Stimulated activated CD4-positive, alpha-beta T cell treated with anti-CD3 and anti-CD28 coated beads, Interleukin-4, amount 100 ng/mL, for 4 hours (primary cell): ENCODE measurements around the gene CDK5RAP1.

Source experiments
- DNase-seq, 2 experiments: peaks; one replicate each; pipeline ENCODE4 v3.0.0-alpha.2; 2020

CDK5RAP1 gene

DNA sequence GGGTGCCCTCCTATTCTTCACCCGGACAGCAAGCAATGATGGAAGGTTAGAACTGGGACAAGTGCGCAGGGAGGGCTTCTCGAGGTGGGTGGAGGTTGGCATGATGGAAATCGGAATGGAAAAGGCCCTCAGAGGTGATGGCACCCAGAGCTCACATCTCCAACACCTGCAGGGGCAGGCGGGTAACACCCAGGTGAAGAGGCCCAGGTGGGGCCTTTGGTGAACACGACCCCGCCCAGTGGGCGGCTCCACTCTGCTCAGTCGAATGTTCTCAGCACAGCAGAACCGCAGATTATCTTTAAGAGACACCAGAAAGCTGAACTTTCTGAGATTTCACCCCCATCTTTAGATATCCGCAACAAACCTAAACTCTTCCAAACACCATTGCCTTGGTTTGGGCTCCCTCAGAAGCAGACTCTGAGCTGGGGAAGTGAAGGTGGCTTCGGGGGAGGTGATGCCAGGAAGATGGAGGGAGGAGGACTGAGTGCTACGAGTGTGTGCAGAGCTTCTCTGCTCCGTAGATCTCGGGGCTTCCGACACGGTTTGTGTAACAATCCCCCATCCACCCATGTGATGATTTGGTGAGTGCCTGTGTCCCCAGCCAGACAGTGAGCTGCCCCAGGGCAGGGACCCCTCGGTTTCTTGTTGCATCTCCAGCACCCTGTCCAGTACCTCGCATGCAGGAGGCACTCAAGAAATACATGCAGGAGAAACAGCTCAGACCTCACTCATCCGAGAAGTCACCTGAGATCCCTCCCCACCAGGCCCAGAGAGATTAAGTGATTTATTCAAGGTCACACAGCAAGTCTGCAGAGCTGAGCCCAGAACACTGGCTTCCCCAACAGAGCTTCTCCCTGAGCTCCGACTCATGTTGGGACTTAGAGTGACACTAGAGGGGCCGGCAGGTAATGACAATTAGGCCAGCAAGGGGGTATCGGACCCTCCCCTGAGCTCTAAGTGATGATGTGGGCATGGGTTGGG lies 72.9 kb downstream of the CDK5RAP1 start:
- DNase-seq: no peak

GRCh38 chr20:33325350-33325749 lies 76.0 kb downstream of the CDK5RAP1 start:
- no peak for DNase-seq

DNA sequence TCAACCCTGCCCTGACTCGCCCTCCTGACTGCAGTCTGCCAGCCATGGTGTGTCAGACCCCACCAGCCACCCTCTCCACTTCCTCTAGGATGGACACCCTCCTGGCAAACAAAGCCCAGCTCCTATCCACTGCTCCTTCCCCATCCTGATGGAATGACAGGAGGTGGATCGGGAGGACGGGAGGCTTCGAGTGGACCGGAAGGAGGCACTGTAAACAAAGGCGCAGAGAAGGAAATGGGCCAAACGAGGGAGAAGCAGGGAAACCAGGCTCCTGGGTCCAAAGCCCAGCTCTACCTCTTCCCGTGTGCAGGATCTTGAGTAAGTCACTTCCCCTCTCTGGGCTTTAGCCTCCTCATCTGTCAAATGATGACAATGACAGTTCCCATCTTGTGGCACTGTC lies 78.1 kb downstream of the CDK5RAP1 start:
- no peak for DNase-seq

- DNase-seq: no peak
Observed at GRCh38 chr20:33322456-33322855, 78.9 kb downstream of the CDK5RAP1 start.

GRCh38 chr20:33320006-33320405 lies 81.3 kb downstream of the CDK5RAP1 start:
- DNase-seq: no peak

- DNase-seq: no peak
Observed at GRCh38 chr20:33318096-33318429, 83.3 kb downstream of the CDK5RAP1 start.

DNA sequence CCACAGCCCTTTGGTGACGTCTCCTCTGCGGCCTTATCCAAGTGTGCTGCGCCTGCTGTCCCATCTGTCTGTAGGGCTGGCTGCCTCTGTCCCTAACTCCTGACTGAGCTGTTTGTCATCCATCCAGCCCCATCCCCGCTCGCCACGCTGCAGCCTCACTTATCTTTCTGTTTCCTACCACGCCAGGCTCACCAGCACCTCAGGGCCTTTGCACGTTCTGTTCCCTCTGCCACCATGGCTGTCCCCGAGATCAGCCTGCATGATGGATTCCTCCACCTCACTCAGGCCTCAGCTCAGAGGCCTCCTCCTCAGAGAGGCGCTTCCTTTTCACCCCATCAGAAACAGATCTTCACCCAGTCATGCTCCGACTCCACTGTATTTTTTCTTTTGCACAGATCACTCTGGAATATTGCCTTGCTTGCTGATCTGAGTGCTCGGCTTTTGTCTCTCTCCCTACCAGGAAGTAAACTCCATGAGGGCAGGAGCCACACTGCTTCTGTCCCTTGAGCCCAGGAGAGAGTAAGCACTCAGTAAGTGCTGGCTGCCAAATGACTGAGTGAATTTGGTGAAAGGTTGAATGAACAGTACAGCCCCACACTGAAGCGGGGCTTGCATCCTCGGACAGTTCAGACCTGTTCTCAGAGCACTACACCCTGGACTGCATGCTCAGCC lies 83.8 kb downstream of the CDK5RAP1 start:
- DNase-seq: no peak

DNA sequence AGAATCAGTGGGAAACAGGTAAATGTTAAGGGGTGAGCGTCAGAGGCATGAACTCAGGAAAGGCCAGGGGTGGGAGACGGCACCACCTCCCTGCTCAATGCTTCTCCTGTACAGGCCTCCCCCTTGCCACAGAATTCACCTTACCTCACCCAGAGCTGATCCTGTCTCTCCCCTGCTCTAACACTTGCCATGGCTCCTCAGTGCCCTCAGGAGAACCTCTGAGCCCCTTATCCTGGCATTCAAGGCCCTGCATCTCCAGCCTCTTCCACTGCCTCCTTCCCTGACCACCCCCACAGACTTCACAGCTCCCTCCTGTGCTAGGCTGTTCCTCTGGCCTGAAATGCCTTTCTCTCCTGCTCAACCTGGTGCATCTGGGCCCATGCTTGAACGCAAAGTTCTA lies 84.4 kb downstream of the CDK5RAP1 start:
- no peak for DNase-seq

DNA sequence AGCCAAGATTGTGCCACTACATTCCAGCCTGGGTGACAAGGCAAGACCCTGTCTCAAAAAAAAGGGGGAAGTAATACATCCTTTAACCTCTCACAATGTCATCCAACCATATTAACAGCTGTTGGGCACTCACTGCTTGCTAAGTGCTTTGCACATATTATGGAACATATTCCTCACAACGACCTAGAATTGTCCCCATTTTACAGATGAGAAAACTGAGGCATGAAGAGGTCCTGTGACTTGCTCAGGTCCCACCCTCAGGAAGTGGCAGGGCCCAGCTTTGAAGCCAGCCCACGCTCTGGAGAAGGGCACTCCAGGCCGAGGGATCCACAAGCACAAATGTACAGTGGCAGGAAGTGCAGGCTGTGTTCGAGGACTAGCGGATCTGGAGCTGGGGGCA lies 85.0 kb downstream of the CDK5RAP1 start:
- DNase-seq: no peak

GRCh38 chr20:33313686-33314314 lies 87.5 kb downstream of the CDK5RAP1 start:
- no peak for DNase-seq

- DNase-seq: no peak
Observed at GRCh38 chr20:33312583-33312982, 88.7 kb downstream of the CDK5RAP1 start.

DNA sequence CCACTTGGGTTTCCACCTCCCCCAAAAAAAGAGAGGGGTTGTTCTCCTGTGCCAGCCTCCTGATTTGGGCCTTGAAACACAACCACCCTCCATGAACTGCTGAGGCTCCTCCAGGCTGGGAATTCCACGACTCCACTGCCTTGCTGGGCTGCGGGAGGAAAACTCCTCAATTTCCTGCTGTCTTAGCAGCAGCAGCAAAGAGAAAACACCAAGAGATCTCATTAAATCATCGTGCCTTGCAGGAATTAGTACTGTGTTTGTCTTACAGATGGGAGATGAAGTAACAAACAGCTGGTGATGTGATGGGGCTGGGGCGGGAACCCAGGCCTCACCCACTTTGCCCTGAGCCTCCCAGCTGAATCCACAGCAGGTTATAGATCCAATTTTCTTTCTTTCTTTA lies 89.3 kb downstream of the CDK5RAP1 start:
- DNase-seq: no peak

DNA sequence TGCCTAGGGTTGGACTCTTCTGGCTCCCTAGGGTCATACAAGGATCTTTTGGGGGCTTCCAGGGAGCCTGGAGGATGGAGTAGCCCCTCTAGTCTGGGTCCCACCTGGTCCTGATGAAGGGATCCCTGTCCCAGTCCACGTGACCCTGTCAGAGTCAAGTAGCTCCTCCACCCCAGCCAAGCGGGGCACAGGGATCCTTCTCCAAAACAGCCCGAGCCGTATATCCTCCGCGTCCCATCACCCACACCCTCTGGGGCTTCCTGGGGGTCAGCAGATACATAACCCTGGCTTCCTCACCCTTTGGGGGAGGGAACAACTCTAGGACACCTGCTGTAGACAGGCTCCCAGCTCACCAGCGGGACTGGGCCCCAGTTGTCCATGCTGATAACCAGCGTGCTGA lies 90.3 kb downstream of the CDK5RAP1 start:
- DNase-seq: no peak

DNA sequence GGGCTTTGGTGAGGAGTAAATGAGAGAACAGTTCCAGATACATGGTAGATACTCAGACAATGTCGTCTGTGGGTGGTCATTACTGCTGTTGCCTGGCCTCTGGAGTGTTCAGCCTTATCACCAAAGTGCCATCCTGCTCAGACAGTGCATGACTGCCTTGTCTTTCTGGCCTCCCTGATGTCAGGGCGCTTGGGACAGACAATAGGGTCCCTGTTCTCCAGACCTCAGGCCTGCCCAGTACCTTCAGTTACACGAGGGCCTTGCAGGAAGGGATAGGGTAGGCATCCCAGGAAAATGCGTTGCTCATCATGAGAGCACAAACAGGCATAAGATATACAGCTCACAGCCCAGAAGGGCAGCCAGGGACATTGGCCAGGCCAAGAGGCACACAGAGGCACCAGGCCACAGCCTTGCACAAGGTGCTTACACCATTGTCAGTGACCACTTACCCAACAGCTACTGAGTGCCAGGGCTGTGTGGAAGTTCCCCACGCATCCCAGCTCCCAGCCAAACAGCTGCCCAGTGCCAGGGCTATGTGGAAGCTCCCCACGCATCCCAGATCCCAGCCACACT lies 90.9 kb downstream of the CDK5RAP1 start:
- no peak for DNase-seq

DNA sequence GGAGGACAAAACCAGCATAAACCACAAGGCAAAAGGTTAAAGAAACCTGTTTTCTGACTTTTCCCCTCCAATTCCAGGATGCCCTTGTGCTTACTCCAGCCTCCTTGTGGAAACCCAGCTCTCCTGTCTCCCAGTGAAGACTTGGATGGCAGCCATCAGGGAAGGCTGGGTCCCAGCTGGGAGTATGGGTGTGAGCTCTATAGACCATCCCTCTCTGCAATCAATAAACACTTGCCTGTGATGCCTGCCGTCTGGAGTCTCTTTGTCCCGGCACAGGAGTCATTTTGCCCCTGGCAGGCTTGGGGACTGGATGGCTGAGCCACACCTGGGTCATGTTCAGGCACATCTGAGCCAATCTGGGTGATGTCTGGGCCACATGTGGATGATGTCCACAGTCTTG lies 91.7 kb downstream of the CDK5RAP1 start:
- no peak for DNase-seq
